HG02642 (cell line): ENCODE measurements around the gene SPATS2.
"Not testable (repeated sequence)": the region's sequence is repeated elsewhere in the genome, so short reads cannot be mapped to it uniquely, and the experiment has no call there.

Experiments
- ATAC-seq: cut with Tn5 transposase; IDR thresholded peaks from one replicate; pipeline ENCODE4 v1.9.1; 2021; ENCODE audit warnings: mild to moderate bottlenecking; ENCODE audit not compliant: unreplicated experiment, poor library complexity

The SPATS2 gene

GRCh38 chr12:49388682-49389386, 21.6 kb downstream of the SPATS2 start:
- no peak for ATAC-seq

- ATAC-seq = no peak
Measured at GRCh38 chr12:49389387-49389703, 22.1 kb downstream of the SPATS2 start.

GRCh38 chr12:49397000-49397399, 29.7 kb downstream of the SPATS2 start:
- no peak for ATAC-seq

- no peak for ATAC-seq
Measured at GRCh38 chr12:49400304-49400703, 33.0 kb downstream of the SPATS2 start.

- no peak for ATAC-seq
Measured at GRCh38 chr12:49403971-49404450, 36.7 kb downstream of the SPATS2 start.

- ATAC-seq = no peak
Measured at GRCh38 chr12:49404956-49405355, 37.7 kb downstream of the SPATS2 start.

GRCh38 chr12:49410818-49411217, 43.6 kb downstream of the SPATS2 start:
- no peak for ATAC-seq

GRCh38 chr12:49413010-49413409, 45.7 kb downstream of the SPATS2 start:
- ATAC-seq = no peak

- ATAC-seq = no peak
Measured at GRCh38 chr12:49413796-49414195, 46.5 kb downstream of the SPATS2 start.

- ATAC-seq = no peak
Measured at GRCh38 chr12:49414364-49414763, 47.1 kb downstream of the SPATS2 start.

GRCh38 chr12:49415521-49415970, 48.3 kb downstream of the SPATS2 start:
- ATAC-seq = no peak

- ATAC-seq = no peak
Measured at GRCh38 chr12:49416892-49417291, 49.6 kb downstream of the SPATS2 start.

GRCh38 chr12:49417558-49417957, 50.3 kb downstream of the SPATS2 start:
- no peak for ATAC-seq

GRCh38 chr12:49420556-49420955, 53.3 kb downstream of the SPATS2 start:
- ATAC-seq = no peak

GRCh38 chr12:49422114-49422513, 54.9 kb downstream of the SPATS2 start:
- no peak for ATAC-seq

- no peak for ATAC-seq
Measured at GRCh38 chr12:49428793-49429192, 61.5 kb downstream of the SPATS2 start.

- no peak for ATAC-seq
Measured at GRCh38 chr12:49432616-49433015, 65.4 kb downstream of the SPATS2 start.

- ATAC-seq = not testable (repeated sequence)
Measured at GRCh38 chr12:49436799-49437198, 69.5 kb downstream of the SPATS2 start.

GRCh38 chr12:49439042-49439441, 71.8 kb downstream of the SPATS2 start:
- ATAC-seq = no peak

- no peak for ATAC-seq
Measured at GRCh38 chr12:49440035-49440434, 72.8 kb downstream of the SPATS2 start.

GRCh38 chr12:49442915-49443314, 75.7 kb downstream of the SPATS2 start:
- ATAC-seq = no peak

- no peak for ATAC-seq
Measured at GRCh38 chr12:49446571-49446970, 79.3 kb downstream of the SPATS2 start.
